NCI-H2227 treated with DMSO at 0.1 percent for 48 hours (cell line): ENCODE measurements around the gene CPT1A.

ENCODE experiments used
- DNase-seq: peaks from one replicate; lab custom pipeline; 2025; lab: John Stamatoyannopoulos, UW

Gene CPT1A

DNA sequence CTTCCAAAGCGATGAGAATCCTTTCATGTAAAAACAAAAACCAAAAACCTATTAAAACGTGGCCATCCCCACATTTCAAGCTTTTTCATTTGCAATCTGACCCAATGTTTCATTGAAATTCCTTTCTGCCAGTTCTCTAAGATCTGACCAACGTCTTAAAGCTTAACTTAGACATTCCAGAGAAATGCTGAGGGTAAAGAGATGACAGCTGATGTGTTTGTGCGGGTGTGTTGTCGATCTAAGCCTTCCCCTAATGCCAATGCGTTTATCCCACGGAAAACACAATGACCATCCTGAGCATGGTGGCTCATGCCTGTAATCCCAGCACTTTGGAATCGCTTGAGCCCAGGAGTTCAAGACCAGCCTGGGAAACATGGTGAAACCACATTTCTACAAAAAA lies 84.0 kb downstream of the CPT1A start:
- DNase-seq = no peak

DNA sequence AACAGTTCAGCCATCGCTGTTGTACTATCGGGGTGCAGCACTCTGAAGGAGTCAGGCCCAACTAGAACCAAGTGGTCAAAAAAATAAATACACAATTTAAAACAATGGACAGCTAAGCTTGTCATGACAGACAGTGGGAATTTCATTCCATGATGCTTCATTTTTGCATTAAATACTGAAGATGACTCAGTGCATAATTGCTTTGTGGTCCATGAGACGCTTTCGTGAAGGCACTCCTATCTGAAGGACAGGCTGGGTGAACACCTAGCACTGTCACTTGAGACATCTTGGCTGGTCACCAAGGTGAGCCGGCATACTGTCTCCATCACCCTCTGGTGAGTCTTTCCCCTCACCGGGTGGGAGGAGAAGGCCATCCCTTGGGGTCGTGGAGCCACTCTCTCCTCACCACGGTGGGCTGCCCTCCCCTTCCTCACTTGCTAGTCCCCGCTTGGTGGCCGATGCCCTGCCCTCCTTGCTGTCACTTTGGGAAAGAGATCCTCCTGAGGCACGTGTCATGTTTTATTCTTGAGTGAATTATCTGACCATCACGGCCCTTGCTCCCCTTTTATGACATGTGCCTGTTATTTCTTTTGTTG lies 85.4 kb downstream of the CPT1A start:
- DNase-seq = no peak

DNA sequence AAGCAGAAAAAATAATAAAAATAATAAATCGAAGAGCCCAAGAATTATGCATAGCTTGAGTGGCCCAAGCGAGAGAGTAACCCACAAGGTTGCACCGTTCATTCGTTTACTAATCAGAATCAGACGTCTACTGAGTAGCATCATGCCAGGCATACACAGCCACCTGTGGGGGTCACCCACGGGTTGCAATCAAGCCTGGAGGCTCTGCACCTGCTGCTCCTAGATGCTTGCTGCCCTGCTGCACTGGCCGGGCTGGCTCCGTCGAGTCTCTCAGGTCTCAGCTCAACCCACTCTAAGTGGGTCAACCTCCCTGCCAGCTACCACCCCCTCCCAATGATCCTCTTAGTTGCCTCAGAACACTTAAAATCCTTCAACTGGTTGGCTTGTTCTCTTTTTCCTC lies 88.4 kb downstream of the CPT1A start:
- DNase-seq = no peak

DNA sequence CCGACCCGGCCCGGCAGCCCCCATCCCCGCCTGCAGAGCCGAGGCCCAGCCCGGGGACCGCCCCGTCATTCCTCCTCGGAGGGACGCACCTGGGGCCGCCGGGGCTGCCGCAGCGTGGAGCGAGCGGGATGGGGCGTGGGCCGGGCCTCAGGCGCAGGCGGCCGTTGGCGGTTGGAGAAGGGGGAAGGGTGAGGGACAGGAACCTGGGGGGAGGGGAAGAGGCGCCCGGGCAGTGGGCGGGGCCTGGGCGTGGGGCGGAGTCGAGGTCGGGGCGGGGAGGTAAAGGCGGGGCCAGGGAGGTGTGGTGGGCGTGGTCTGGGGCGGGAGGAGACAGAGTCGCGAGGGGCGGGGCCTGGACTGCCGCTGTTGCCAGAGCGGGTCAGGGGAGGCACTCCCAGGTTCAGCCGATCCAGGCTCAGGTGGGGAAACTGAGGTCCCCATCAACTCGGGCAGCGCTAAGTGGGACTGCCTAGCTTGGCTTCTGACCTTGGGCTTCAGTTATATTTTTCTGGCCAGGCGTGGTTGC lies 90.3 kb downstream of the CPT1A start, which contains the start of gene TESMIN:
TESMIN (minus strand) TSS at position 190 of the 526 bp plus-strand sequence. CDS start 860 bp downstream, outside the sequence.
- DNase-seq = peak; percentile 76

DNA sequence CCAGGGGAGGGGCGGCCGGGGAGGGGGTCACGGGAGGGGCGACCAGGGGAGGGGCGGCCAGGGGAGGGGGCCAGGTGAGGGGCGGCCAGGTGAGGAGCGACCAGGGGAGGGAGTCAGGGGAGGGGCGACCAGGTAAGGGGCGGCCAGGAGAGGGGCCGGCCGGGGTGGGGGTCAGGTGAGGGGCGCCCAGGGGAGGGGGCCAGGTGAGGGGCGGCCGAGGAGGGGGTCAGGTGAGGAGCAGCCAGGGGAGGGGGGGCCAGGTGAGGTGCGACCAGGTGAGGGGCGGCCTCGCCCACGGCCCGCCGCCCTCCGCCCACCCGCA lies 90.8 kb downstream of the CPT1A start:
- no peak for DNase-seq

DNA sequence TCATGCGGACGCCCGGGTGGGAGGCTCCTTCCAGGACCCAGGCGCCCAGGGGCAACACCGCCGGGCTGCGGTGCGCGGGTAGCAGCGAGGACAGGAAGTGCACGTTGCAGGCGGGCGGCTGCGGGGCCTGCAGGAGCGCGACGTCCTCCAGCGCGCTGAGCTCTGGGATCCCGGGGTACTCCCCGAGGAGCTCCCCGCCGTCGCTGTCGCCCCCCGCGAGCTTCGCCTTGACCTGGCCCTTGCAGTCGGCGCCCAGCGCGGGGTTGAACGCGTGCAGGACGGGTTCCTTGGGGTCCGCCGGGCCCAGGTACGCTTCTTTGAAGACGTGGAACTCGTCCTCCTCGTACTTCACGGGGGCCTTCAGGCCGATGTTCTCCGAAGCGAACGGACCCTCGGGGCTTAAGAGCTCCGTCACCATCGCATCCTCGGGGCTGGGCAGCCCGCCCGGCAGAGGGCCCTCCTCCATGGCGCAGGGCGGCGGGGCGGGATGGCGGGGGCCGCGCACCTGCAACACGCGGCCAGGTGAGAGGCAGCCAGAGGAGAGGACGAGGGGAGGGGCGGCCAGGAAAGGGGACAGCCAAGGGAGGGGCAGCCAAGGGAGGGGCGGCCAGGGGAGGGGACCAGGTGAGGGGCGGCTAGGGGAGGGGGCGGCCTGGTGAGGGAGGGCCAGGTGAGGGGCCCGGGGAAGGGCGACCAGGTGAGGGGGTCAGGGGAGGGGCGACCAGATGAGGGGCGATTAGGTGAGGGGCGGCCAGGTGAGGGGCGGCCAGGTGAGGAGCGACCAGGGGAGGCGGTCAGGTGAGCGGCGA lies 91.3 kb downstream of the CPT1A start:
- DNase-seq = no peak

DNA sequence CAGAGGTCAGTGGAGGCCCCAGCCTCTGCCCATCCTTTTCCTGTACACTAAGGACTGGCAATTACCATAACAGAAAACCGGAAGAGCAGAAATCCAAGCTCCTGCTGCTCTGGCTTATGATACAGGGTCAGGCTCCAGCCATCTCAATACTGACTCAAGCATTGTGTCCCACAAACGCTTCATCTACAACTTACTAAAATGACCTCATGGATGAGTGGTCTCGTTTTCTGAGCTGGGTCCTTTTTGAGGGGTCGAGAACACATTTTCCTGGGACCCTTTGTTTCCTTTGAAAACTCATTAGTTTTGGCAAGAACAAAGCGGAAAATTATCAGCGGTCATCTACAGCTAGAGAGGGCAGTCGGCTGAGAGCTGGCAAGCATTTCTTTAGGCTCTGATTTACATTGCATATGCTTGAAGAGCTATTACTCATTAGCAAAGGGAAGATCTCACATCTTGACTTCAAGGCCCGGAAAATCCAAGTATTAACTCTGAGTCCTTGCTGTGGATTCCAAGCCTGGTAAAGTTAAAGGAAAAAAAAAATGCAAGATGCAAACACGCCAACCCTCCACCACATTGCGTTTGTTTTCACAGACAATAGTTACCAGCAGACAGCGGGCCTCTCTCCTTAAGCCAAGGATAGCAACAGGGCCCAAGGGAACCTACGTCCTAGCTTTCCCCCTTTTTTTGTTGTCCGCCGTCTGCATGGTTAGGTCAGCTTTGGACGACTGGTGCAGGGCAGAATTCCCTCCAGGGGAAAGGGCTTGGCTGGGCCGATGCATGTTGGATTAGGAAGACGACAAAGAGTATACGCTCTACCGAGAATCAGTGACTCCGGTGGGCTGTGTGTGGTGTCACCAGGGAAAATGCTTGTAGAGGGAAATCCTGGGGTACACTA lies 92.2 kb downstream of the CPT1A start:
- DNase-seq = no peak

DNA sequence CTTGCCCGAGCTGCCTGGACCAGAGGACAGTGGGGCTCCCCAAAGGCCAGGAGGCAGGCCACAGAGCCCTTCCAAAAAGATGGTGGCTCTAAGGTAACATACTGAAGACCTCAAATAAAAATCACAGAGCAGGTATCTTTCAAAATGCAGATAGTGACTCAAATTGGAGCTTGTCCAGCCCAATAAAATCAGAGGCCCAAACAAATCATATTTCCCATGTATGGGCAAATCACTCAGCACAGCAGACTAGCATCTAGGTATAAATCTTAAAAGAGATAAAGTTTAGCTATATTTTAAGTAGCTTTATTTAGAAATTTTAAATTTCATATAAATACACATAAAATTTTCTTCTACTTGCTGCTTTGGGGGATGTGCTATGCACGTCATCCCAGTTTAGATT lies 93.7 kb downstream of the CPT1A start:
- DNase-seq = no peak

DNA sequence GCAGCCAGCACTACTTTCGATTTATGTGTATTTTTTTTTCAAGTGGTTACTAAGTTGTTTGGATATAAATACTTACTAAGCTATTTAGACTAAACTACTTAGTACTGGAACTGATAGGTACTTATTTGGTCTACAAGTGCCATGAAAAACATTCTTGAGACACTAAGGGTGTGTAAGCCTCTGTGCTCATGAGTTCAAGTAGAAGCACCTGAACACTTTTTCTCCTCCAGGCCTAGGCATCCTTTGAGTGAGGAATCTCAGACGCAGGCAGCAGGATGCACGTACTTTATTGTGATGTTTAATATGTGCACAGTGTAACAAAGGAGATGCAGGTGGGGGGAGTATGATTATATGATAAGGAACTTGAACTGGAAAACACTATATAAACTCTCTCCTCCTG lies 98.2 kb downstream of the CPT1A start:
- no peak for DNase-seq

DNA sequence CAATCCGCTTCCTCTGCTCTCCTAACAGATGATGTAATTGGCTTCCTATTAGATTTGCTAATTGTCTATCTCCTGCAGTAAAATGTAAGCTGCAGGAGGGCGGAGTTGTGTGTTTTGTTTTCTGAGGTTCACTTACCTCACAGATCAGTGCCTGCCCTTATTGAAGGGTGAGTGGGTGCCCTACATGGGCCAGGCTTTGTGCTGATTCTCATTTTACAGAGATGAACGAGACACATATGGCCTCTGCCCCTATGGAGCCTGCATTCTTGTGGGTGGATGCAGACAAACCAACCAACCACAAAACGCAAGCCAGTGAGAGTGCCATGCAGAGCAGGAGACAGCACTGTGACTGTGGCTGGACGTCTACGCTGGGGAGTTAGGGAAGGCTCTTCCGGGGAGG lies 100.3 kb downstream of the CPT1A start:
- DNase-seq = no peak

DNA sequence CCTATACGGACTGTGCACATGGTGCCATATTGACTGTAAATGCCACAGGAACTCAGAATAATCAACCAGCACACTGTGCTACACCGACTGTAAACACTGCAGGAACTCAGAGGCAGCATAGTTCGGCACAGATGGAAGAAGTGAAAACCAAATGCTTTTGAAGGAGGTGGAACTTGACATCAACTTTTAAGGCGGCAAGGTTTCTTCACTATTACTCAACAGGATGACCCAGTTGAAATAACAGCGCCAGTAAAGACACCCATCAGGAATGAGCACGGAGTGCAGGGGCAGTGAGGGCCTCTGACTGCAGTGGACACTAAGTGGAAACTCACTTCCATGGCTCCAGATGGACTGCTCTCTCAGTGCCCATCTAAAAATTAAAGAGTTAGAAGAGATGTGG lies 106.1 kb downstream of the CPT1A start:
- no peak for DNase-seq

DNA sequence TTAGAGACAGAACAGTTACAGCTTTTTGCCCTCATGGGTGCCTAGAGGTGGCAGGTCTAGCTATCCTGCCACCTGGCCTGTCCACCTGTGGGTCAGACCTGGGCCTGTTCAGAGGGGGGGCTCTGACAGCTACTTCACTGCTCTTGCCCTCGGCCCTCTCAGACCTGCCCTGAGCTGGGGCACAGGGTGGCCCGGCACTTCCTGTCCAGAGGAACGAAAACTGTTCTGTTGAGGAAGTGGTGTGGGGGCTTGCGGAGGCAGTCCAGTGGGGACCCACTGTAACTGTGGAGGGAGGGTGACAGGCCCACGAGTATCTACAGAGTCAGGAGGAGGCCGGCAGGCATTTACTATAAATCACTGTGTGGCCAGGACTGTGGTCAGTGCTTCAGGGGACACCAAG lies 106.6 kb downstream of the CPT1A start:
- no peak for DNase-seq

DNA sequence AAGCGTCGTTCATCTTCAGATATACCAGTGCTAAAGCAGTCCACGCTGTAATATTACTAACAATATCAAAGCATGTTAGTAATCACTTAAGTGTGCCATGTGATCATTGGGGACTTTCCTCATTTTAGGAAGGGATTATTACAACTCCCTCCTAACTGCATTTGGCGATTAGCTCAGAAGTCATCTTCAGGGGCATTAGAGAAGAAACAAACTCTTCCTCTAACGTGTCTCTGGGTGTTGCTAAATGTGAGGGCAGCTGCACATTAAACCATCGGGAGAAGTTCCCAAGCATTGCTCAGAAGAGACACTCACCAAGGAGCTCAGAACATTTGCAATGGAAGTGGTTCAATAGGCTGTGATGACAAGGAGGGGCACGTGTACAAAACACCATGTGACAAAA lies 107.6 kb downstream of the CPT1A start:
- DNase-seq = no peak

DNA sequence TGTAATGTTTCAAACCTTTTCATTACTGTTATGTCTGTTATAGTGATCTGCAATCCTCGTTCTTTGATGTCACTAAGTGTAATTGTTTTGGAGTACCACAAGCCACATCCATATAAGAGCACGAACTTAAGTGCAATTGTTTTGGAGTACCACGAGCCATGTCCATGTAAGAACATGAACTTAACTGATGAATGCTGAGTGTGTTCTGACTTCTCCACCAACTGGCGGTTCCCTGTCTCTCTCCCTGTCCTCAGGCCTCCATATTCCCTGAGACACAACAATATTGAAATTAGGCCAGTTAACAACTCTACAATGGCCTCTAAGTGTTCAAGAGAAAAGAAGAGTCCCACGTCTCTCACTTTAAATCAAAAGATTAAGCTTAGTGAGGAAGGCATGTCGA lies 113.9 kb downstream of the CPT1A start:
- no peak for DNase-seq

DNA sequence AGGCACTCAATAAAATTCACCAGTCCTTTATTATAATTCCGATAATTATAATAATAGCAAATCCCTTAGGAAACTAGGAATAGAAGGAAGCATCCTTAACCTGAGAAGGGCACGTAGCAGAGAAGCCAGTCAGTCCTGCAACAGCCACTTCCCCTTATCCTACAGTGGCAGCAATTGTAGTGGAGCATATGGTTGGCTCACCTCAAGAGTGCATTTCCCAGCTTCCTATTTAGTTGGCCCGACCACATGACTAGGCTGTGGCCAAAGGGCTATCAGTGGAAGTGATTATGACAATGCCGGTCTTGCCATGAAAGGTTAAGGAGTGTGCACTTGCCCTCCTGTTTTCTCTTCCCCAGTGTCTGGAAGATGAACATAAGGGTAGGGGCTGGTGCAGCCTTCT lies 117.4 kb downstream of the CPT1A start:
- no peak for DNase-seq

DNA sequence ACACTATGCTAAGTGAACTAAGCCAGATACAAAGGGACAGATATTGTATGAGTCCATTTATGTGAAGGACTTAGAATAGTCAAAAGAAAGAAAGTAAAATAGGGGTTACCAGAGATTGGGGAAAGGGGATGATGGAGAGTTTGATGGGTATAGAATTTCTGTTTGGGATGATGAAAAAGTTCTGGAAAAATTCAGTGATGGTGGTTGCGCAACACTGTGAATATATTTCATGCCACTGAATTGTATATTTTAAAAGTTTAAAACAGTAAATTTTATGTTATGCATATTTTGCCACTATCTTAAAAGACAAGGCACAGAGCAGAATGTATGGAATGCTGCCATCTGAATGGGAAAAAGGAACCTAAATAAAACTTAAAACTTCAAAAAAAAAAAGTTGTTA lies 119.6 kb downstream of the CPT1A start:
- no peak for DNase-seq

DNA sequence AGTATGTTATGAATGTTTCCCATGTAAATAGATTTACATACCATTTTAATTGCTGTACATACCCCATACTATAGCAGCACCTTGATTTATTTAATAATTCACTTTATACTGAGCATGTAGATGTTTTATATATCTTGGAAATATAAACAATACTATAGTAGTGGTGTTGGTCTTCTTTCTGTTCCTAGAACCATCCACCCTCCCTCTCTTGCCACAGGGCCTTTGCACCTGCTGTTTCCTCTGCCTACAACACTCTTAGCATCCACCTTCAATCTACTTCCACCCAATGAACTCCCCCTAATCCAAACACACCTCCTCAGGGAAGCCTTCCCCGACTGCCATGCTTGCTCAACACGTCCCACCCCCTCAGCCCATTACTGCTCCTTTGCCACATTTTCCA lies 120.6 kb downstream of the CPT1A start:
- DNase-seq = no peak

DNA sequence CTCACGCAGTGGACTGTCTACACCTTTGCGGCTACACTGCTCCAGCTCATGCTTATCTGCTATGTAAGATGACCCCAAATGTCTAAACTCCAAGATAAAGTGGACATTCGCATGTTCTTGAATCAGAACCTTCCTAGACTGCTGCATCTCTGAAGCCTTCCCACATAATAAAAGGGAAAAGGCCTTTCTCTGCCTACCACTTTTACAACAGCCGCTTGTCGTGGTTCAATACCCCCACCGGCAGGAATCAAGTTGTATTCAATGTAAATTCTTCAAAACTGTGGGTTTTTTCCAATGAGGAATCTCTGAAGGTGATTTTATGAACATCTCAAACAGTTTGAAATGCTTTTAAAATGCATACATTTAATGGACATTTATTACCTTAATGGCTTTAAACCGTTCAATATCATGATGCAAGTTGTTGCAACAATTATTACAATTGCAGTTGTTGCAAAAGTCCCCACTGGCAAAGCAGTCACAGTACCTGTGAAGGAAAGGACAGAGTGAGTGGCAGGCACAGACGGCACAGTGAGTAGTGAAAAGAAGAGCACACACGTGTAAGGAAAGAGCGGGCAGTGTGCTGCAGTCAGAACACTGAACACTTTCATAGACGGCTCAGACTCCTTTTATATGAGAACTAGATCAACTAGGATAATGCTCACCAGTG lies 126.1 kb downstream of the CPT1A start:
- DNase-seq = no peak

DNA sequence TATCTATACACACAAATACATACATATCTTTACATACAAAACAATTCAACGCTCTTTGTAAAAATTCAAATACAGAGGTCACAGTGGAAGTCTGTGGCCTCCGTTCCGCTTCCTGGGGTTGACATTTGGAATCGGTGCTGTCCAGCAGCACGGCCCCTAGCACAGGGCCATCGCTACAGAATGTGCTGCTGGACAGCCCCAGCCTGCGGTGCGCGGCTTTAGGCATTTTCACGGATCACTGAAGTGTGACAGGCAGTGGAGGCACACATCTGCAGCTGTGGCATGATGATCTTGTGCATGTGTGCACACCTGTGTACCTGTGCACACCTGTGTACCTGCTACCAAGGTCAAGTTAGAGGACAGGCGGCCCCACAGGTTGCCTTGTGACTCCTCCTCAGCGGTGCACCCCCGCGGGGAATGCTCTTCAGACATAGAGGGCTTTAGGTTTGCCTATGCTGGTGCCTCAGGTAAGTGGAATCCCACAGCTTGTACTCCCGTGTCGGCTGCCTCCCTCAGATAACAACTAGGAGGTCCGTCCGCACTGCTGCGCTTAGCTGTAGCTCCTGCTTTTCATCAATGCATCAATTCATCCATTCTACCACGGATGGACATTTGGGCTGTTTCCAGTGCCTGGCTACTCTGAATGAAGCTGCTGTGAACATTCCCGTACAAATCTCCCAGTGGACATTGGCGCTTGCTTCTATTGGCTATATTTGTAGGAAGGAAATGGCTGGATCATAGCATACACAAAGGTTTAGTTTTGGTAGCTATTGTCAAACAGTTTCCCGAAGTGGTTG lies 127.5 kb downstream of the CPT1A start:
- DNase-seq = no peak

DNA sequence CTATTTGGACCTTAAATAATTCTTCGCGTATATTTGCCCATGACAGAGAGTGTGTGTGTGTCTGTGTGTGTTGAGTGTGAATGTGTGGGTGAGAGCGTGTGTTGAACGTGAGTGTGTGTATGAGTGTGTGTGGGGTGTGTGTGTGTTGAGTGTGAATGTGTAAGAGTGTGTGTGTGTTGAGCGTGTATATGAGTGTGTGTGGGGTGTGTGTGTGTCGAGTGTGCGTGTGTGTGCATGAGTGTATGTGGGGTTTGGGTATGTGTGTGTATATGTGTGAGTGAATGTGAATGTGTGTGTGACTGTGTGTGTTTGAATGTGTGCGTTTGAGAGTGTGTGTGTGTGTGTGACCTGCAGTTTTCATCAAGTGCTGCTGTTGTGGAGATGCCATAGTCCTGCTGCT lies 130.6 kb downstream of the CPT1A start:
- no peak for DNase-seq

DNA sequence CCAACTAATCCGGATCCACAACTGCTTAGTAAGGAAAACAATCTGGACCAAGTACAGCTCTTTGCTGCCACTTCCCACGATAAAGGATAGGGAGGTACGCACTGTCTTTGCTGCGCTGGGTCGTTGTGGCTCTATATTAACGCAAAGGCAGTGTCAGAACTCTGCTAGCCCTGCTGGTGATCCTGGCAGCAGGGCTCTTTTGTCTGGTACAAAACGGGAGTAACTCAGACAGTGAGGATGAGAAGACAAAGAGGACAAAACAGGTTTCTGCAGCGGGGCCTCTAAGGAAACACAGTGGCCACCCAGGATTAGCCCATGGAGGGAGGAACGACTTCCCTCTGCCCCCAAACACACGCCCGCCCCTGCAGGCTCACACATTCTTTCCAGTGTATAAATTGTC lies 131.3 kb downstream of the CPT1A start:
- no peak for DNase-seq
